ENCODE data around the gene RELN. TPM values are rescaled to one million over a fixed set of nuclear protein-coding genes. Genes with fewer than 3 reads are reported as not detected.
A peak's percentile ranks its signal among the peaks of the same experiment; 100 is the strongest.

The RELN gene
- total and polyA plus RNA-seq, 11 donors: 0.16 to 3.5 (median 1.3) TPM

GRCh38 chr7:103686064-103686463, 303.4 kb downstream of the RELN start:
- no peaks in the 10 kb centered on the region for H3K9me3 ChIP-seq
- H3K27me3 ChIP-seq: peaks cover 0 to 6% (median 0%) of the 10 kb centered on the region in 9 donors
- no peak for TF ChIP-seq POLR2A (IDR thresholded peaks at IDR 0.05)
- TF ChIP-seq, protein P1, sequence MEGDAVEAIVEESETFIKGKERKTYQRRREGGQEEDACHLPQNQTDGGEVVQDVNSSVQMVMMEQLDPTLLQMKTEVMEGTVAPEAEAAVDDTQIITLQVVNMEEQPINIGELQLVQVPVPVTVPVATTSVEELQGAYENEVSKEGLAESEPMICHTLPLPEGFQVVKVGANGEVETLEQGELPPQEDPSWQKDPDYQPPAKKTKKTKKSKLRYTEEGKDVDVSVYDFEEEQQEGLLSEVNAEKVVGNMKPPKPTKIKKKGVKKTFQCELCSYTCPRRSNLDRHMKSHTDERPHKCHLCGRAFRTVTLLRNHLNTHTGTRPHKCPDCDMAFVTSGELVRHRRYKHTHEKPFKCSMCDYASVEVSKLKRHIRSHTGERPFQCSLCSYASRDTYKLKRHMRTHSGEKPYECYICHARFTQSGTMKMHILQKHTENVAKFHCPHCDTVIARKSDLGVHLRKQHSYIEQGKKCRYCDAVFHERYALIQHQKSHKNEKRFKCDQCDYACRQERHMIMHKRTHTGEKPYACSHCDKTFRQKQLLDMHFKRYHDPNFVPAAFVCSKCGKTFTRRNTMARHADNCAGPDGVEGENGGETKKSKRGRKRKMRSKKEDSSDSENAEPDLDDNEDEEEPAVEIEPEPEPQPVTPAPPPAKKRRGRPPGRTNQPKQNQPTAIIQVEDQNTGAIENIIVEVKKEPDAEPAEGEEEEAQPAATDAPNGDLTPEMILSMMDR (IDR thresholded peaks at IDR 0.05): no peak
- H3K4me1 ChIP-seq: no peaks in the 10 kb centered on the region
- intact Hi-C loops (cut with DNase I): no loop called here
- no peak for ATAC-seq
- WGBS, 4 donors: 79 to 89% (median 83%) methylated on average over 2 of the region's 2 CpGs
- no peak overlapping the region for H3K27ac ChIP-seq
- no peak overlapping the region for H3K4me3 ChIP-seq
- DNase-seq: no peak
- H3K36me3 ChIP-seq: no peaks in the 10 kb centered on the region

DNA sequence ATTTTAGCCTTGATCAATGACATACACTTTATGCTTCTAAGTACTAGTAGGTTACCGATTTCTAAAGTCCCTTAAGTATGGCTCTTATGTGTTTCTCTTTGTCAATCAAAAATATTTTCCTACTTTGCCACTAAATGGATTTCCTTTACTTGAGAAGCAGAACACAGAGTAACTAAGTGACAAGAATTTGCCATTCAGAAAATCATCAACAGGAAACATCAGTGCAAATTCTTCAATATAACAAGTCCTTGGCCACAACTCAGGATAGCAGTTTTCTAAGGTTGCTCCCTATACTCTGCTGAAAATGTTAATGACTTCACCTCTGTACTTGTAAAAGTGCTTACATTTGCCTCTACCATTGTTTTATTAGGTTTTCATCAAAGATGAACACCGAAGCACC, 303.8 kb downstream of the RELN start:
- TF ChIP-seq, protein P1 (IDR thresholded peaks at IDR 0.05): no peak
- TF ChIP-seq POLR2A (IDR thresholded peaks at IDR 0.05): no peak
- Histone ChIP-seq H3K4me3 (no peak overlapping the region), H3K27me3 (peaks cover 0 to 6% (median 0%) of the 10 kb centered on the region in 9 donors), H3K4me1 (no peaks in the 10 kb centered on the region), H3K9me3 (no peaks in the 10 kb centered on the region), H3K36me3 (no peaks in the 10 kb centered on the region), H3K27ac (no peak overlapping the region)
- WGBS, 4 donors: 73 to 90% (median 87%) methylated on average over 2 of the region's 2 CpGs
- ATAC-seq (no peak), DNase-seq (no peak)
- intact Hi-C loops (cut with DNase I): no loop called here

DNA sequence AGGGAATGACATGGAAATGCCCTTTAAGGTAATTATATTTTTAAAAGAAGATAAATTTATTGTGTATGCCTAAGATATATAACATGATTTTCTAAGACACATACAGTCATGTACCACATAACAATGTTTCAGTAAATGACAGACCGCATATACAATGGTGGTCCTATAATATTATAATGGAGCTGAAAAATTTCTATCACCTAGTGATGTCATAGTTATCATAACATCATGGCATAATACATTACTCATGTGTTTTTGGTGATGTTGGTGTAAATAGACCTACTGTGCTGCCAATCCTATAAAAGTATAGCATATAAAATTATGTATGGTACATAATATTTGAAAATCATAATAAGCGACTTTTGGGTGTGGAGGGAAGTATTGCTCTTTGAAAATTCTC, 306.1 kb downstream of the RELN start:
- Histone ChIP-seq H3K27me3 (peaks cover 0 to 6% (median 0%) of the 10 kb centered on the region in 9 donors), H3K4me3 (no peak overlapping the region), H3K9me3 (no peaks in the 10 kb centered on the region), H3K27ac (no peak overlapping the region), H3K36me3 (no peaks in the 10 kb centered on the region), H3K4me1 (no peaks in the 10 kb centered on the region)
- intact Hi-C loops (cut with DNase I): no loop called here
- TF ChIP-seq, protein P1 (IDR thresholded peaks at IDR 0.05): no peak
- no peak for TF ChIP-seq POLR2A (IDR thresholded peaks at IDR 0.05)
- ATAC-seq (no peak), DNase-seq (no peak)
- 85 to 92% (median 89%) methylated on average over 2 of the region's 2 CpGs for WGBS, 4 donors

DNA sequence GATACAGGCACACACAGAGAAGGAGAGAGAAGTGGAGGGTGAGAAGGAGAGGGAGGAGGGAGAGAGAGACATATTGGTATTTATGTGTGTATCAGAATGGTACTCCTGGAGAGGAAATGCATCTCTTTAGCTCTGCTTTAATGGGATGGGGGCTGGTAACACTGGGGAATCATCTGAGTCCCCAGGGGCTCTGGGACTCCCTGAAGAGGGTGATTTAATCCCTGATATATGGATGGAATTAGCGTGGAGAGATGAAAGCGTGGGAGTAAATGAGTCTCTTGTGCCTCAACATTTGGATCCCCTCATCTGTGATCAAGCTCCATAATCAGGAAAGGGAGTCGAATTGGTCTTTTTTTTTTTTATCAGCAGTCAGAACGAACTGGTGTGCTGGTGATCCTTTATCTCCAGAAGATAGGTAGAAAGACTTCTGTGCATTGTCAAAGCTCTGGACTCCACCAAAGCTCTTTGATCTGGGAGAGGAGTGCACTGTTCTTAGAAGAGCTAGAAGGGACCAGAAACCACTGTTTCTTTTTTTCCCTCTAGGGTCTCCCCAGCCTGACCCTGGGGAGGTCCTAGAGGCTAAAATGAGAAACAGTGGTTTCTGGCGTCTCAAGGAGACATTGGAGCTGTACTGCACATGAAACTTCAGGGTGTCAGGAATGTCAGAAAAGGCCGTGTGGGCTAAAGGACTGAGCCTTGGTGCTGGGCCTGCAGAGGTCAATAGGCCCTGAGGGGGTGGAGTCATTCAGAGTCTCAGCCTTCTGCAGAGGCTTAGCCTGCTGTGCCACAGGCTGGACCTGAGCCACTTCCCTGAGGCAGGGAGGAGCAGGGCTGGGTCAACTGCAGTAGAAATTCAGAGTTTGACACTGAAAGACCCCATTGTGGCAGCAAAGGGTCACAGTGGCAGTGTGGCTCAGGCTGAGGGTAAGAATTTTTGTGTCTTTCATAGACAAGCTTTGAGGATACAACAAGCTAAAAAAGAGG, 309.0 kb downstream of the RELN start:
- TF ChIP-seq POLR2A (IDR thresholded peaks at IDR 0.05): no peak
- TF ChIP-seq, protein P1 (IDR thresholded peaks at IDR 0.05): no peak
- H3K9me3 ChIP-seq: peaks cover 0 to 7% (median 0%) of the 10 kb centered on the region in 12 donors
- no peak overlapping the region for H3K4me3 ChIP-seq
- H3K27me3 ChIP-seq: peaks cover 0 to 3% (median 0%) of the 10 kb centered on the region in 9 donors
- no peaks in the 10 kb centered on the region for H3K4me1 ChIP-seq
- no peaks in the 10 kb centered on the region for H3K36me3 ChIP-seq
- intact Hi-C loops (cut with DNase I): no loop called here
- ATAC-seq: no peak
- H3K27ac ChIP-seq: no peak overlapping the region
- WGBS, 4 donors: 27 to 31% (median 30%) methylated on average over 6 of the region's 6 CpGs
- DNase-seq: peak in 1 of 5 donors; percentile 22

Data from heart left ventricle (tissue), 16 donors.